Measurements from ENCODE around the gene PCDHB1. TPM values are rescaled to one million over a fixed set of nuclear protein-coding genes. Genes with fewer than 3 reads are reported as not detected.

The PCDHB1 gene
- total RNA-seq, 6 experiments from 2014 or later: not detected

- Mint-ChIP-seq H3K9me3 (peaks cover 19% of the 10 kb centered on the region), H3K4me1 (ENCODE audit: low read depth) (no peaks in the 10 kb centered on the region), H3K27me3 (ENCODE audit: insufficient read depth) (no peaks in the 10 kb centered on the region), H3K27ac (no peak overlapping the region), H3K4me3 (no peak overlapping the region), H3K36me3 (ENCODE audit: low read depth) (no peaks in the 10 kb centered on the region)
- DNase-seq: no peak
- TF ChIP-seq, protein P1, sequence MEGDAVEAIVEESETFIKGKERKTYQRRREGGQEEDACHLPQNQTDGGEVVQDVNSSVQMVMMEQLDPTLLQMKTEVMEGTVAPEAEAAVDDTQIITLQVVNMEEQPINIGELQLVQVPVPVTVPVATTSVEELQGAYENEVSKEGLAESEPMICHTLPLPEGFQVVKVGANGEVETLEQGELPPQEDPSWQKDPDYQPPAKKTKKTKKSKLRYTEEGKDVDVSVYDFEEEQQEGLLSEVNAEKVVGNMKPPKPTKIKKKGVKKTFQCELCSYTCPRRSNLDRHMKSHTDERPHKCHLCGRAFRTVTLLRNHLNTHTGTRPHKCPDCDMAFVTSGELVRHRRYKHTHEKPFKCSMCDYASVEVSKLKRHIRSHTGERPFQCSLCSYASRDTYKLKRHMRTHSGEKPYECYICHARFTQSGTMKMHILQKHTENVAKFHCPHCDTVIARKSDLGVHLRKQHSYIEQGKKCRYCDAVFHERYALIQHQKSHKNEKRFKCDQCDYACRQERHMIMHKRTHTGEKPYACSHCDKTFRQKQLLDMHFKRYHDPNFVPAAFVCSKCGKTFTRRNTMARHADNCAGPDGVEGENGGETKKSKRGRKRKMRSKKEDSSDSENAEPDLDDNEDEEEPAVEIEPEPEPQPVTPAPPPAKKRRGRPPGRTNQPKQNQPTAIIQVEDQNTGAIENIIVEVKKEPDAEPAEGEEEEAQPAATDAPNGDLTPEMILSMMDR (IDR thresholded peaks at IDR 0.05): no peak
These were observed 28.8 kb upstream of the PCDHB1 start for GRCh38 chr5:141022384-141022783.

GRCh38 chr5:141031006-141031405, 20.2 kb upstream of the PCDHB1 start:
- H3K4me3 Mint-ChIP-seq: no peak overlapping the region
- no peaks in the 10 kb centered on the region for H3K27me3 Mint-ChIP-seq (ENCODE audit: insufficient read depth)
- peaks cover 4% of the 10 kb centered on the region for H3K9me3 Mint-ChIP-seq
- no peaks in the 10 kb centered on the region for H3K4me1 Mint-ChIP-seq (ENCODE audit: low read depth)
- no peak overlapping the region for H3K27ac Mint-ChIP-seq
- DNase-seq: no peak
- no peaks in the 10 kb centered on the region for H3K36me3 Mint-ChIP-seq (ENCODE audit: low read depth)
- TF ChIP-seq, protein P1 (IDR thresholded peaks at IDR 0.05): no peak

GRCh38 chr5:141032626-141033025, 18.5 kb upstream of the PCDHB1 start:
- Mint-ChIP-seq H3K4me3 (no peak overlapping the region), H3K27me3 (ENCODE audit: insufficient read depth) (no peaks in the 10 kb centered on the region), H3K27ac (no peak overlapping the region), H3K9me3 (peaks cover 11% of the 10 kb centered on the region), H3K4me1 (ENCODE audit: low read depth) (no peaks in the 10 kb centered on the region), H3K36me3 (ENCODE audit: low read depth) (no peaks in the 10 kb centered on the region)
- DNase-seq: no peak
- TF ChIP-seq, protein P1 (IDR thresholded peaks at IDR 0.05): no peak

GRCh38 chr5:141039061-141039460, 12.1 kb upstream of the PCDHB1 start:
- Mint-ChIP-seq H3K27me3 (ENCODE audit: insufficient read depth) (no peaks in the 10 kb centered on the region), H3K4me1 (ENCODE audit: low read depth) (no peaks in the 10 kb centered on the region), H3K4me3 (no peak overlapping the region), H3K36me3 (ENCODE audit: low read depth) (no peaks in the 10 kb centered on the region), H3K9me3 (peaks cover 11% of the 10 kb centered on the region), H3K27ac (no peak overlapping the region)
- DNase-seq: no peak
- TF ChIP-seq, protein P1 (IDR thresholded peaks at IDR 0.05): no peak

- Mint-ChIP-seq H3K27me3 (ENCODE audit: insufficient read depth) (no peaks in the 10 kb centered on the region), H3K4me1 (ENCODE audit: low read depth) (no peaks in the 10 kb centered on the region), H3K9me3 (peaks cover 14% of the 10 kb centered on the region), H3K4me3 (no peak overlapping the region), H3K27ac (no peak overlapping the region), H3K36me3 (ENCODE audit: low read depth) (no peaks in the 10 kb centered on the region)
- no peak for DNase-seq
- TF ChIP-seq, protein P1 (IDR thresholded peaks at IDR 0.05): no peak
These were observed 11.7 kb upstream of the PCDHB1 start for GRCh38 chr5:141039517-141039916.

Data from HFFc6 (cell line).